ENCODE results near the gene CAPN6.

The CAPN6 gene

GRCh38 chrX:111265486-111265885 lies 4.8 kb downstream of the CAPN6 start:
- DNase-seq: no peak
- H3K27me3 Mint-ChIP-seq (ENCODE audit: low read depth, poor library complexity): peaks cover 10% of the 10 kb centered on the region
- no peaks in the 10 kb centered on the region for H3K9me3 Mint-ChIP-seq
- no peaks in the 10 kb centered on the region for H3K36me3 Mint-ChIP-seq (ENCODE audit: low read depth)
- peaks cover 6% of the 10 kb centered on the region for H3K4me1 Mint-ChIP-seq
- TF ChIP-seq CTCF (IDR thresholded peaks at IDR 0.05): no peak
- H3K27ac Mint-ChIP-seq: no peak overlapping the region
- H3K4me3 Mint-ChIP-seq: no peak overlapping the region

- DNase-seq: no peak
- Mint-ChIP-seq H3K27me3 (ENCODE audit: low read depth, poor library complexity) (peaks cover 10% of the 10 kb centered on the region), H3K36me3 (ENCODE audit: low read depth) (no peaks in the 10 kb centered on the region), H3K9me3 (no peaks in the 10 kb centered on the region), H3K4me1 (no peaks in the 10 kb centered on the region), H3K27ac (no peak overlapping the region), H3K4me3 (no peak overlapping the region)
- no peak for TF ChIP-seq CTCF (IDR thresholded peaks at IDR 0.05)
These were observed 5.9 kb downstream of the CAPN6 start for GRCh38 chrX:111264385-111264784.

DNA sequence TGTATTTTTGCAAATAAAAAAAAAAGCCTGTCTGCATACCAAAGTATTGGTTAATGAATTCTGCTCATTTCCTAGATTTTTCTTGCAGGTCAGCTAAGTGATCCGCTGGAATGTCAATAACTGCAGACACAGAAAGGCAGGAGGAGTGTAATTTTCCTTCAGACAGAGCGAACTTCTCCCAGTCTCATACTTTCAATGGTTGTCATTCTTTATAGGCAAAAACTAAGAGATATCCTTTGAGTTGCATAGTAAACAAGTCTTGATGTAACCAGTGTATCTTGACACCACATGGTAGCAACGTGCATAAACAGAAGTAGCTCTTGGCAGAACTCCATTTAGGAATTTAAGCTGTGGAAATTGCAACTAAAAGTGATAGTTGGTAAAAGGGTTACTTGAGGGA lies 8.2 kb downstream of the CAPN6 start:
- TF ChIP-seq CTCF (IDR thresholded peaks at IDR 0.05): no peak
- Mint-ChIP-seq H3K9me3 (no peaks in the 10 kb centered on the region), H3K4me1 (no peaks in the 10 kb centered on the region), H3K27me3 (ENCODE audit: low read depth, poor library complexity) (peaks cover 13% of the 10 kb centered on the region), H3K27ac (no peak overlapping the region), H3K36me3 (ENCODE audit: low read depth) (no peaks in the 10 kb centered on the region), H3K4me3 (no peak overlapping the region)
- no peak for DNase-seq

DNA sequence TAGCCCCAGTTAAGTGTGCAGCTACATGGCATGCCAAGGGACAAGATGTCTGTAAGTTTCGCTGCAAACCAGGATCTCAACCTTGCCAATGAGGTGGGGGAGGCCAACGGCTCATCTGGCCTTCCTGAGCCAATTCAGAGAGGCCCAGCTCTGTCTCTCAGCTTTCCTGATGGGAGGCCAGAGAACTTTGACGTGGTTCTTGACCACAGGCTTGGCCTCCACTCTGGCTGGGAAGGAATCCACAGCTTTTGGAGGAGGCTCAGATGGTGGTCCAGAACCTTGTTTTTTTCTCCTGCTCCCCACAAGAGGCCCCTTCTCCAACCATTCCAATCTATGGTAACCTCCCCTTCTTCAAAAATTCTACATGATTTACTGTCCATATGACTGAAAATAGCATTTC lies 9.8 kb downstream of the CAPN6 start:
- TF ChIP-seq CTCF (IDR thresholded peaks at IDR 0.05): no peak
- DNase-seq: no peak
- no peak overlapping the region for H3K4me3 Mint-ChIP-seq
- no peak overlapping the region for H3K27ac Mint-ChIP-seq
- peaks cover 13% of the 10 kb centered on the region for H3K27me3 Mint-ChIP-seq (ENCODE audit: low read depth, poor library complexity)
- no peaks in the 10 kb centered on the region for H3K9me3 Mint-ChIP-seq
- no peaks in the 10 kb centered on the region for H3K4me1 Mint-ChIP-seq
- no peaks in the 10 kb centered on the region for H3K36me3 Mint-ChIP-seq (ENCODE audit: low read depth)

DNA sequence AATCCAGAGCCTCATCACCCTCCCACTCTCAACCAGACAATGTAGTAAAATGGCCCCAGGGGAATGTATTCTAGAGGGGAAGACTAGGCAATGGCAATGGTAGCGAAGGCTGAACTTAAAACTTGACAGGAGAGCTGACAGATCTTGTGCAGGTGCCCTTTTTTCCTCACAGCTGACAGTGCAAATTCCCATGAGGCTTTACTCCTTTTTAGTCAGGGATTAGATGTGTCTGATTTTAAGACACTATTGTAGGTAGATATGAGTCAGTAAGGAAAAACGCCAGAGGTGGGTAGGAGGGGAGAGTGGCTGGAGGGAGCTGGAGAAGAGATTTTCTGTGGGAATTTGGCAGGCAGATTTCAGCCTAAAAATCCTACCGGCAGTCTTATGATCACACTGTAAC lies 10.7 kb downstream of the CAPN6 start:
- no peaks in the 10 kb centered on the region for H3K9me3 Mint-ChIP-seq
- TF ChIP-seq CTCF (IDR thresholded peaks at IDR 0.05): no peak
- H3K4me3 Mint-ChIP-seq: no peak overlapping the region
- no peaks in the 10 kb centered on the region for H3K4me1 Mint-ChIP-seq
- no peaks in the 10 kb centered on the region for H3K36me3 Mint-ChIP-seq (ENCODE audit: low read depth)
- DNase-seq: no peak
- H3K27ac Mint-ChIP-seq: peak overlapping the region; percentile 7
- H3K27me3 Mint-ChIP-seq (ENCODE audit: low read depth, poor library complexity): peaks cover 16% of the 10 kb centered on the region

DNA sequence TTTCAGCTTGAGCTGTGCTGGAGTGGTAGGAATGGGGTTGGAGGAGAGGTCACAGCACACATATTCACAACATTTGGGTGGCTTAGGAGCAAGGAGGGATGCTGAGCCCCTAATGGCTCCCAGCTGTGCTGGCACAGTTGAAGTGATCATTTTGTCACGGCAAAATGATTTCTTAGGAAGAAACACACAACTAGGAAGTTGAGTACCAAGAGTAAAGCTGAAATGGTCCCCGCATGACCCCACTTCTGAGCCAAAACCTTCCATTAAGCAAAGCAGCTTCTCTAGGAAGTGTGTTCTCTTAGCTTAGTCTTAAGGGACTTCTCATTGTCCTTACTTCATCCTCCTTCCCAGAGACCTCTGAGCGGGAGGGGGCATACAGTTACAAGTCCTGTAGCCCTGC lies 12.6 kb downstream of the CAPN6 start:
- no peaks in the 10 kb centered on the region for H3K4me1 Mint-ChIP-seq
- no peaks in the 10 kb centered on the region for H3K9me3 Mint-ChIP-seq
- no peak for TF ChIP-seq CTCF (IDR thresholded peaks at IDR 0.05)
- DNase-seq: no peak
- no peak overlapping the region for H3K27ac Mint-ChIP-seq
- no peak overlapping the region for H3K4me3 Mint-ChIP-seq
- peaks cover 12% of the 10 kb centered on the region for H3K27me3 Mint-ChIP-seq (ENCODE audit: low read depth, poor library complexity)
- no peaks in the 10 kb centered on the region for H3K36me3 Mint-ChIP-seq (ENCODE audit: low read depth)

Measured in nephron progenitor cell (in vitro differentiated cells).